A549 (cell line): ENCODE results near the gene ABCD2. TPM values are rescaled to one million over a fixed set of nuclear protein-coding genes. Genes with fewer than 3 reads are reported as not detected.

ENCODE experiments used
- ATAC-seq, 2 experiments: fragments of 200-7000 bp in 1 of 2; fragments of >200 bp in 1 of 2; cut with Nextera tagmentation in 1 of 2; cut with Tn5 transposase in 1 of 2; 3 replicates each; pipeline versions ENCODE4 v1.8.0 to v1.9.1; 2018 to 2020; ENCODE audit warnings: mild to moderate bottlenecking in 1 of 2, moderate library complexity in 1 of 2
- CTCF ChIA-PET: fragments of 300-600 bp; sonication (Branson Sonifier 250); formaldehyde crosslinking; extraction: SDS; loops from one replicate; lab custom pipeline; 2021; ENCODE audit warnings: antibody characterized with exemption, inconsistent platforms; lab: Yijun Ruan, JAX
- POLR2A ChIA-PET: fragments of 350-600 bp; formaldehyde crosslinking; extraction: SDS; loops from one replicate; lab custom pipeline; 2021; ENCODE audit warnings: antibody characterized with exemption, inconsistent platforms; lab: Yijun Ruan, JAX
- DNase-seq, 2 experiments: peaks; one replicate each; pipeline versions ENCODE4 v3.0.0 to v3.0.0-alpha.2; 2011 to 2016; ENCODE audit warnings: low read depth in 1 of 2, low spot score in 1 of 2
- FAIRE-seq: peaks from 2 replicates; lab custom pipeline; 2011; peaks lifted over from hg19 to GRCh38; lab: Jason Lieb, UNC
- H3K27ac ChIP-seq, 2 experiments: fragments of >200 bp; sonication (Bioruptor Twin); formaldehyde crosslinking; 3 replicates each; pipeline ENCODE4 v1.5.1; 2016 to 2017
- H3K4me1 ChIP-seq: fragments of >200 bp; sonication (Bioruptor Twin); formaldehyde crosslinking; 3 replicates; pipeline ENCODE4 v1.6.1; 2016
- H3K4me2 ChIP-seq: fragments of >200 bp; sonication (Bioruptor Twin); formaldehyde crosslinking; 3 replicates; pipeline ENCODE4 v1.6.1; 2016
- H3K4me3 ChIP-seq: fragments of >200 bp; sonication (Bioruptor Twin); formaldehyde crosslinking; 3 replicates; pipeline ENCODE4 v1.5.1; 2016
- H3K9me3 ChIP-seq: fragments of >200 bp; sonication (Bioruptor Twin); formaldehyde crosslinking; 3 replicates; pipeline ENCODE4 v1.6.1; 2016
- ATOH8 ChIP-seq: fragments of 250-450 bp; sonication (Bioruptor Pico); IDR thresholded peaks from 2 replicates; pipeline ENCODE4 v1.5.0; 2020; ENCODE audit warnings: low read depth, mild to moderate bottlenecking, moderate library complexity
- BHLHE40 ChIP-seq: IDR thresholded peaks from 2 replicates; pipeline ENCODE4 v1.6.1; 2012; ENCODE audit warnings: low read depth, low read length, inconsistent platforms
- CBX2 ChIP-seq: fragments of 200-600 bp; sonication (generic); IDR thresholded peaks from 2 replicates; pipeline ENCODE4 v1.6.1; 2016; ENCODE audit warnings: low read depth, mild to moderate bottlenecking, borderline replicate concordance
- CEBPB ChIP-seq, 2 experiments: fragments of >200 bp in 1 of 2; sonication (Bioruptor Twin) in 1 of 2; formaldehyde crosslinking in 1 of 2; IDR thresholded peaks; 2 replicates each; pipeline ENCODE4 v1.6.1; 2012 to 2016
- CHD2 ChIP-seq: fragments of 150-350 bp; IDR thresholded peaks from 2 replicates; pipeline ENCODE4 v1.6.1; 2014; ENCODE audit warnings: low read length; ENCODE audit not compliant: partially characterized antibody
- EHF ChIP-seq: fragments of 250-450 bp; sonication (Bioruptor Pico); IDR thresholded peaks from 2 replicates; pipeline ENCODE4 v1.5.0; 2020; ENCODE audit warnings: mild to moderate bottlenecking
- EHMT2 ChIP-seq: fragments of 200-600 bp; sonication (generic); IDR thresholded peaks from 2 replicates; pipeline ENCODE4 v1.6.1; 2016; ENCODE audit warnings: antibody characterized with exemption, low read depth, mild to moderate bottlenecking, moderate library complexity
- ELK1 ChIP-seq: fragments of 150-350 bp; IDR thresholded peaks from 2 replicates; pipeline ENCODE4 v1.6.1; 2014; ENCODE audit warnings: low read depth, mild to moderate bottlenecking, low read length
- EP300 ChIP-seq, 2 experiments: fragments of >200 bp; sonication (Bioruptor Twin); formaldehyde crosslinking; IDR thresholded peaks; 2 replicates in 1 of 2; 3 replicates in 1 of 2; pipeline ENCODE4 v1.6.1; 2016 to 2017
- ESRRA ChIP-seq: fragments of 150-350 bp; IDR thresholded peaks from 2 replicates; pipeline ENCODE4 v1.6.1; 2014; ENCODE audit warnings: mild to moderate bottlenecking, low read length, borderline replicate concordance
- FOSB ChIP-seq: fragments of 250-450 bp; sonication (Bioruptor Pico); IDR thresholded peaks from 2 replicates; pipeline ENCODE4 v1.5.0; 2020; ENCODE audit warnings: mild to moderate bottlenecking, moderate library complexity
- HEYL ChIP-seq: fragments of 250-450 bp; sonication (Bioruptor Pico); IDR thresholded peaks from 2 replicates; pipeline ENCODE4 v1.8.0; 2021; ENCODE audit warnings: mild to moderate bottlenecking, moderate library complexity
- HMGXB4 ChIP-seq: fragments of 250-450 bp; sonication (Bioruptor Pico); IDR thresholded peaks from 2 replicates; pipeline ENCODE4 v1.5.0; 2021; ENCODE audit warnings: mild to moderate bottlenecking, moderate library complexity, borderline replicate concordance
- HOXA7 ChIP-seq: fragments of 250-450 bp; sonication (Bioruptor Pico); IDR thresholded peaks from 2 replicates; pipeline ENCODE4 v1.5.0; 2020; ENCODE audit warnings: mild to moderate bottlenecking, moderate library complexity
- HOXB13 ChIP-seq: fragments of 250-450 bp; sonication (Bioruptor Pico); IDR thresholded peaks from 2 replicates; pipeline ENCODE4 v1.5.0; 2020; ENCODE audit warnings: low read depth, mild to moderate bottlenecking, moderate library complexity
- MAFK ChIP-seq: fragments of 450-650 bp; IDR thresholded peaks from 2 replicates; pipeline ENCODE4 v1.6.1; 2014; ENCODE audit not compliant: partially characterized antibody
- MAZ ChIP-seq: fragments of 150-350 bp; IDR thresholded peaks from 2 replicates; pipeline ENCODE4 v1.6.1; 2014; ENCODE audit warnings: antibody characterized with exemption, low read depth, low read length, borderline replicate concordance
- PBX3 ChIP-seq: IDR thresholded peaks from 2 replicates; pipeline ENCODE4 v1.6.1; 2012
- RAD21 ChIP-seq, 2 experiments: fragments of >200 bp in 1 of 2; sonication (Bioruptor Twin) in 1 of 2; formaldehyde crosslinking in 1 of 2; IDR thresholded peaks in 1 of 2; conservative IDR thresholded peaks in 1 of 2; 2 replicates in 1 of 2; 3 replicates in 1 of 2; pipeline ENCODE4 v1.6.1; 2012 to 2018; ENCODE audit warnings: inconsistent platforms in 1 of 2
- RARB ChIP-seq: fragments of 250-450 bp; sonication (Bioruptor Pico); IDR thresholded peaks from 2 replicates; pipeline ENCODE4 v1.8.0; 2021; ENCODE audit warnings: mild to moderate bottlenecking, moderate library complexity
- RCOR1 ChIP-seq: fragments of 150-350 bp; IDR thresholded peaks from 2 replicates; pipeline ENCODE4 v1.6.1; 2014; ENCODE audit warnings: antibody characterized with exemption, low read length, low read depth
- RFX5 ChIP-seq: fragments of 450-650 bp; IDR thresholded peaks from 2 replicates; pipeline ENCODE4 v1.7.1; 2014; ENCODE audit warnings: antibody characterized with exemption, mild to moderate bottlenecking, moderate library complexity
- RNF2 ChIP-seq: fragments of 200-600 bp; sonication (generic); IDR thresholded peaks from 2 replicates; pipeline ENCODE4 v1.6.1; 2016; ENCODE audit warnings: low read depth, mild to moderate bottlenecking, antibody characterized with exemption, moderate library complexity, borderline replicate concordance
- TFCP2L1 ChIP-seq: fragments of 250-450 bp; sonication (Bioruptor Pico); IDR thresholded peaks from 2 replicates; pipeline ENCODE4 v1.5.0; 2021; ENCODE audit warnings: mild to moderate bottlenecking
- ZC3H11A ChIP-seq: fragments of 450-650 bp; IDR thresholded peaks from 2 replicates; pipeline ENCODE4 v1.6.1; 2014; ENCODE audit warnings: antibody characterized with exemption, mild to moderate bottlenecking
- WGBS: methylation state at CpG from one replicate; pipeline ENCODE4 v1.1.6; 2017; ENCODE audit errors: missing lambda C conversion rate; 5-methylcytosine and 5-hydroxymethylcytosine counted together
- polyA plus RNA-seq, 4 experiments: library from polyadenylated mRNA; depleted of rRNA in 3 of 4; stranded (reverse); fragments of >200 nt; fragmentation: RNase III in 1 of 4; extraction: RNeasy Plus Mini Kit Qiagen cat#74134 plus additional on column Dnase treatment in 1 of 4; gene quantifications; 2 replicates in 3 of 4; 3 replicates in 1 of 4; pipeline ENCODE4 v1.2.3, GENCODE V29; 2011 to 2017

ABCD2 gene
- polyA plus RNA-seq, 2 of the 4 experiments (the other 2 are of a cell fraction), result 0.01 TPM; not detected in 1

GRCh38 chr12:39616666-39617065, 2.9 kb downstream of the ABCD2 start:
- POLR2A ChIA-PET, result no interaction called here
- Histone ChIP-seq H3K4me1 (no peaks in the 10 kb centered on the region), H3K4me3 (no peak overlapping the region), H3K9me3 (no peaks in the 10 kb centered on the region), H3K27ac (no peak overlapping the region), H3K4me2 (no peak overlapping the region)
- CTCF ChIA-PET, result no interaction called here
- WGBS, result 70% methylated on average over 4 of the region's 4 CpGs
- no peak for TF ChIP-seq FOSB (CRISPR knock-in tag)
- no peak for FAIRE-seq
- no peak for DNase-seq
- no peak for ATAC-seq

- CTCF ChIA-PET, result no interaction called here
- no peak for DNase-seq
- no peaks in the 10 kb centered on the region for H3K4me1 ChIP-seq
- FAIRE-seq, result no peak
- no peak for ATAC-seq
- 86% methylated on average over 1 of the region's 1 CpG for WGBS
- POLR2A ChIA-PET, result no interaction called here
- no peak overlapping the region for H3K27ac ChIP-seq
- TF ChIP-seq ELK1 (no peak), HOXB13 (no peak), HMGXB4 (no peak), CBX2 (no peak), RARB (CRISPR knock-in tag) (no peak), EP300 (IDR thresholded peaks at IDR 0.05) (no peak), ESRRA (no peak), RAD21 (conservative IDR thresholded peaks at IDR 0.05 in 1 of 2, IDR thresholded peaks at IDR 0.05 in 1 of 2) (no peak)
- no peak overlapping the region for H3K4me2 ChIP-seq
- no peak overlapping the region for H3K4me3 ChIP-seq
- H3K9me3 ChIP-seq, result no peaks in the 10 kb centered on the region
Observed at GRCh38 chr12:39616251-39616650, 3.4 kb downstream of the ABCD2 start.

GRCh38 chr12:39613525-39613924, 6.1 kb downstream of the ABCD2 start:
- TF ChIP-seq HEYL (CRISPR knock-in tag) (no peak), CHD2 (no peak), MAZ (no peak), EHF (CRISPR knock-in tag) (no peak), MAFK (no peak), TFCP2L1 (no peak), PBX3 (no peak), ZC3H11A (no peak), EHMT2 (no peak), RNF2 (no peak), HOXA7 (CRISPR knock-in tag) (no peak), BHLHE40 (no peak), CEBPB (IDR thresholded peaks at IDR 0.05) (no peak), HOXB13 (no peak), RCOR1 (no peak), RFX5 (no peak), ATOH8 (no peak), RARB (CRISPR knock-in tag) (no peak), HMGXB4 (no peak)
- H3K27ac ChIP-seq, result no peak overlapping the region

More at GRCh38 chr12:39613525-39613924, 6.1 kb downstream of the ABCD2 start:
- H3K4me3 ChIP-seq, result no peak overlapping the region
- POLR2A ChIA-PET, result no interaction called here
- no peaks in the 10 kb centered on the region for H3K4me1 ChIP-seq
- FAIRE-seq (no peak), ATAC-seq (no peak), DNase-seq (no peak)
- H3K9me3 ChIP-seq, result no peaks in the 10 kb centered on the region
- WGBS, result 74% methylated on average over 2 of the region's 2 CpGs
- H3K4me2 ChIP-seq, result no peak overlapping the region
- CTCF ChIA-PET, result interaction anchor here (0.7 kb wide), 1 partner anchor 22 kb away, joined by 3 read pairs; no protein-coding TSS in a partner anchor
